ENCODE results near the gene FNDC3B.

DNA sequence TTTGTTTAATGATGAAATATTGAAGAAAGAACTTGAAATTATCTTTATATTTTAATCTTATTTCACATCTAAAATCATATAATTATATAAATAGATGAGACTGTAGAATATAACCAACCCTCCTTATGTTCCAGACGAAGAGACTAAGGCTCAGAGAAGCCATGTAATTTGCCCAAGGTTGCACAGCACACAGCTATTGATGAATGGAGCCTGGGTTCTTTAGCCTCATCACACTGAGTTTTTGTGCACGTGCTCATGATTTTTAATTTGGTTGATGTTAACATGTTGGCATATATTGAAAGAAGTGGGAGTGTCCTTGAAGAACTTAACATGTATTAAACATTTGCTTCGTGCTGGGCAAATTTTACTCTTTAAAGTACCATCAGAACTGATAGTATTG is 151.6 kb downstream of the FNDC3B start:
- TF ChIP-seq, protein P1, sequence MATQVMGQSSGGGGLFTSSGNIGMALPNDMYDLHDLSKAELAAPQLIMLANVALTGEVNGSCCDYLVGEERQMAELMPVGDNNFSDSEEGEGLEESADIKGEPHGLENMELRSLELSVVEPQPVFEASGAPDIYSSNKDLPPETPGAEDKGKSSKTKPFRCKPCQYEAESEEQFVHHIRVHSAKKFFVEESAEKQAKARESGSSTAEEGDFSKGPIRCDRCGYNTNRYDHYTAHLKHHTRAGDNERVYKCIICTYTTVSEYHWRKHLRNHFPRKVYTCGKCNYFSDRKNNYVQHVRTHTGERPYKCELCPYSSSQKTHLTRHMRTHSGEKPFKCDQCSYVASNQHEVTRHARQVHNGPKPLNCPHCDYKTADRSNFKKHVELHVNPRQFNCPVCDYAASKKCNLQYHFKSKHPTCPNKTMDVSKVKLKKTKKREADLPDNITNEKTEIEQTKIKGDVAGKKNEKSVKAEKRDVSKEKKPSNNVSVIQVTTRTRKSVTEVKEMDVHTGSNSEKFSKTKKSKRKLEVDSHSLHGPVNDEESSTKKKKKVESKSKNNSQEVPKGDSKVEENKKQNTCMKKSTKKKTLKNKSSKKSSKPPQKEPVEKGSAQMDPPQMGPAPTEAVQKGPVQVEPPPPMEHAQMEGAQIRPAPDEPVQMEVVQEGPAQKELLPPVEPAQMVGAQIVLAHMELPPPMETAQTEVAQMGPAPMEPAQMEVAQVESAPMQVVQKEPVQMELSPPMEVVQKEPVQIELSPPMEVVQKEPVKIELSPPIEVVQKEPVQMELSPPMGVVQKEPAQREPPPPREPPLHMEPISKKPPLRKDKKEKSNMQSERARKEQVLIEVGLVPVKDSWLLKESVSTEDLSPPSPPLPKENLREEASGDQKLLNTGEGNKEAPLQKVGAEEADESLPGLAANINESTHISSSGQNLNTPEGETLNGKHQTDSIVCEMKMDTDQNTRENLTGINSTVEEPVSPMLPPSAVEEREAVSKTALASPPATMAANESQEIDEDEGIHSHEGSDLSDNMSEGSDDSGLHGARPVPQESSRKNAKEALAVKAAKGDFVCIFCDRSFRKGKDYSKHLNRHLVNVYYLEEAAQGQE (IDR thresholded peaks at IDR 0.05; ENCODE audit: insufficient read depth in 1 of 2, low read depth in 2 of 2, low read length in 2 of 2) = no peak
- no peak for TF ChIP-seq POLR2AphosphoS5 (IDR thresholded peaks at IDR 0.05; ENCODE audit: low read depth, low read length)
- no peak for TF ChIP-seq SIN3A (IDR thresholded peaks at IDR 0.05; ENCODE audit: borderline replicate concordance, insufficient read depth, low read length)

All from PFSK-1 (cell line).